HG02870 (cell line): Measurements from ENCODE around the gene MRPL34.

Experiments
- ATAC-seq: cut with Tn5 transposase; IDR thresholded peaks from one replicate; pipeline ENCODE4 v1.9.1; 2021; ENCODE audit warnings: mild to moderate bottlenecking, moderate library complexity; ENCODE audit not compliant: unreplicated experiment

MRPL34 gene

DNA sequence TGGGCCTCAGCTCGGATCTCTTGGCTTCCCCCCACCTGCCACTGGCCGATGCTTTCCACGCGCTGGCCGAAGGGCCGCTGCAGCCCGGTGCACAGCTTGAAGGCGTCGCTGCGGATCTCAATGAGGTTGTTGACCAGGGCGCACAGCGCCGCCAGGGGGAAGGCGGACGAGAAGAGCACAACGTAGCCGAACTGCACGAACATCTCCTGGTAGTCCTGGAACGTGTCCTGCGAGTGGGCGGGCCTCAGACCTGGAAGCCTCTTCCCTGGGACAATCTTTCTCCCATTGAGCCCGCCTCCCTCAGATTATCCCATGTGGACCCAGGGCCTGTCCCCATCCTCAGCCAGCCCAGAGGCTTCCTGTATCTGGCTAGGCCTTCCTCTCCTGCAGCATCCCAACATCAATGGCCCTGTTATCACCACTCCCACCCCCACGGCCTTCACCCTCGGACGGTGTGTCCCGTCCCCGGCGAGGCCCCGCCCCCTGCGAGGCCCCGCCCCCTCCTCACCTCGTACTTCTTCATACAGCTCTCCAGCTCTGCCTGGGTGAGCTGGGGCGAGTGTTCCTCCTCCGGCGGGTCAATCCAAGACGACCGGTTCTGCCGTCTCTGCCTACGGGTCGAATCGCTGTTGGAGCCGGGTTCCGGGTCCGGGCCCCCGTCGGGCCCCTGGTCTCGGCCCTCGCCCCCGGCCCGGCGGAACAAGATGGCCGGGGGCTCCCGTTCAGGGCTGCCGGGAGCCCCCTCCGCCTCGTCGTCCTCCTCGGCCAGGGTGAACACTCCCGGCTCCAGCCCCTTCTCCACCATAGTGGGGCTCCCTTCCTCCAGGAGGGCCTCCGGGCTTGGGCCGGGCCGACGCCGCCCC lies 22.2 kb downstream of the MRPL34 start:
- no peak for ATAC-seq

DNA sequence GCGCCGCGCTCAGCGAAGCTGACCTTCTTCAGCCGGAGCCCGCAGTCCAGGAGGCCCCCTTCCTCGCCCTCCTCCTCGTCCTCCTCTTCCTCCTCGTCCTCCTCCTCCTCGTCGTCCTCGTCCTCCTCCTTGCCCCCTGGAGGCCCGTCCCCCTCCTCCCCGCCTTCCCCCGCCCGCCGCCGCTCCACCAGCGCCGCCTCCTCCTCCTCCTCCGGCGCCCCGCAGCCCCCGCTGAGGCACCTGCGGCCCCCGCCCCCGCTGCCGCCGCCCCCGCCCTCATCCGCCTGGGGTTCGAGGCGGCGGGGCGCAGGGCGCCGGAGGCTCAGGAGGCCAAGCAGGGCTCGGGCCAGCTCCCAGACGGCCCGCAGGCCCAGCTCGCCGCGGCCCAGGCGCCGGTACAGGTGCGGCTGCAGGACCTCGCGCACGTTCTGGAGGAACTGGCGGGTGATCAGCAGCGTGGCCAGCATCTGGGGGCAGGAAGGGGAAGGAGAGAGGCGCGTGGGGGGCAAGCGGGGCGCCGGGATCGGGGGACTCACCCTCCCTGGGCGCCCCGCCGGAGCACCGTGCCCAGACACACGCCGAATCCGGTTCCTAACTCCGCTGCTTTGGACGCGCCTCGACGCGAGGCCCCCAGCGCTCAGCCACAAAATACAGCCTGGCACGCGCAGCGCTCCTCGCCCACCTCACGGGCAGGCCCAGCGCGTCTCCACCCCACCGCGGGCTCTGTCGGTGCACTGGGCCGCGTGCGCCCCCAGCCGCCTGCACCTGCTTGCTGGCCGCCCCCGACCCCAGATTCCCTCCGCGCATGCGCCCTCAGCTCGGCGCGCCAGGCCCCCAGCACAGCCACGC lies 23.1 kb downstream of the MRPL34 start:
- no peak for ATAC-seq

DNA sequence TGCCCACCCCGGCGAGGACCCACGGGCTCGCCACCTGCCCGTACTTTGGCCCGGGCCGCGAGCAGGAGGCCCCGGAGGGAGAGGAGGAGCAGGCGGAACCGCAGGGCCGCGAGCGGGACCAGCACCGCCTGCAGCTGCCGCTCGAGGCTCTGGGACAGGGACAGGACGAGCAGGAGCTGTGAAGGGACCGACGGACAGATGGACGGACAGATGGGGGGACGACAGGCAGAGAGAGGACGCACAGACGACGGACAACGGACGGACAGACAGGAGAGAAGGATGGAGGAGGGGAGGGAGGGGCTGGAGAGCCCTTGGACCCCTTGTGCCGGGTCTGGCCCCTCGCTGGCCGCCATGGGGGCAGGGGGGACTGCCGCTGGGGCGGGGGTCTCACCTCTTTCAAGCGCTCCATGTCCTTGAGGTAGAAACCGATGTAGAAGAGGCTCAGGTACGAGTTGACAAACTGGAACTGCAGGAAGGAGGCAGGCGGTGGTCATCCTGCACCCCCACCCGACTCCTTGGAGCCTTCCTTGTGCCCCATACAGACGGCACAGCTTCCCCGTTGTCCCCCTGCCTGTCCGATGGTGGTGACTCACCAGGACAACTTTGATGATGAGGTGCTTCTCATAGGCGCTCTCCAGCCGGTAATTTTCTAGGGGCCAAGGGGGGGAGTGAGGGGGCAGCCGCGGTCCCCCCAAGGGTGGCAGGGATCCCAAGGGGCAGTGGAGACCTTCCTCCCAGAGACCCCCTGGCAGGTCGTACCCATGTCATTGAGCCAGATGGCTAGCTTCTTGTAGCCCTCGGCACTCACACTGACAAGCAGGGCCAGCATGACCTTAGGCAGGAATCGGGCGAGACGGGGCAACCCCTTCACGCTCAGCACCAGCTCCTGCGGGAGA lies 23.9 kb downstream of the MRPL34 start:
- no peak for ATAC-seq

DNA sequence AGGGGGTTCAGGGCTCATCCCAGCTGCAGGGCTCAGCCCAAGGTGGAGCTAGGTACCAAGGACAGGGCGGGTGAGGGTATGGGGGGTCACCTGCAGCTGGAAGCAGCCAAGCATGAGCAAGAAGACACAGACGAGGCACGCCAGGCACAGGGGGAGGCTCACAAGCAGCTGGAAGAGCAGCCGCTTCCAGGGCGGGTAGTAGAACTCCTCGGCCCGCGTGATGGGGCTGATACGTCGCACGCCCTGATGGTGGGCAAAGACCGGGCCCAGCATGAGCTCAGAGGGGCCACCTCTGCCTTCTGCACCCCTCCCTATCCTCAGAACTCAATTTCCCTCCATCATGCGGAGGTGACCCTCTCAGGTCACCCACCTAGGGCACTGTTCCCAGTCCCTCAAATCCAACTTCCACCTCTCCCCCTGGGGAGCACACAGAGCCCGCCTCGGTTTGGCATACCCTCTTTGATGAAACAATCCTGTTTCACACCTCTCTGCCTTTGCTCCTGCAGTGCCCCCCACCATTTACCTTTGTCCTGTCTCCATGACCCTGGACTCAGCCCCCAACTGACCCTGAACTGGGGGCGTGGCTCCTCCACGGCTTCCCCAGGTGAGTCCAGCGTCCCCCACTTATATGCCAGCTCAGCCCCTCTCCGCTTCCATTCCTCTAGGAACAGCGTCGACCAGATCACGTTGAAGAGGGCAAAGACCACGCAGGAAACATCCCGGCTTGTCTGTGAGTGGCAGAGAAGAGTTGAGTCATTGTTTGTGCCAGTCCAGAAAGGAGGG lies 24.8 kb downstream of the MRPL34 start:
- ATAC-seq = no peak

DNA sequence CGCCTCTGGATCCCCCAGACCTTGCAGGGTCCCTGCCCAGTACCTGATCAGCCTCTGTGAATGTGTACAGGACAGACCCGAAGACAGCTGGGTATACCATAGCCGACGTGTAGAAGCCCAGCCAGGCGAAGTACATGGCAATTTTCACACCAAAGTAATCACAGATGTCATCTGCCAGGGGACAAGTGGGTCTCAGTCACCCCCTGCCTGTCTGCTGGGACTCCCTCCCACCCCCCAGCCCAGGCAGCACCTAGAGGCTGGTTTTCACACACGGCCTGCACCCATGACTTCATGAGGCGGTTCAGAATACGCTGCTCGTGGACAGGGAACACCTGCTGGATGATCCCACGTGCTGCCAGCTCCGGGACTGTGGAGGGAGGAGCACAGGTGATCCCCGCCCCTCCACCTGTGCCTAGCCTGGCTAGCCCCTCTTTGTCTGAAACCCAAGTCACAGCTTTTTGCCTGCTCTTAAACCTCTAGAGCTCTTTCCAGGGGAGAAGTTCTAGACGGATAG lies 25.4 kb downstream of the MRPL34 start:
- ATAC-seq = no peak

DNA sequence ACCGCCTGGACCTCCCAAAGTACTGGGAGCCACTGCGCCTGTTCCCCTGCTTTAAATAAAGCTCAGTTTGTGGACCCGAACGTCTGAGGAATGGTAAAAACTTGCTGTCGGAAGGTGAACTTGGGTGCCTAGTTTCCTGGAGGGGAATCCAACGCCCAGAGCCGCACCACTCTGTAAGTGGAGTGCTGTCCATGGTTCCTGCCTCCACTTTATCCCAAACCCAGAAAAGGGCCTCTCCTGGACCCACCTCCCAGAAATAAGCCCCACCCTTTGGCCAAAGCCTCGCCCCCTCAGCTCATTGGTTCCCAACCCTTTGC lies 26.6 kb downstream of the MRPL34 start:
- ATAC-seq = no peak

DNA sequence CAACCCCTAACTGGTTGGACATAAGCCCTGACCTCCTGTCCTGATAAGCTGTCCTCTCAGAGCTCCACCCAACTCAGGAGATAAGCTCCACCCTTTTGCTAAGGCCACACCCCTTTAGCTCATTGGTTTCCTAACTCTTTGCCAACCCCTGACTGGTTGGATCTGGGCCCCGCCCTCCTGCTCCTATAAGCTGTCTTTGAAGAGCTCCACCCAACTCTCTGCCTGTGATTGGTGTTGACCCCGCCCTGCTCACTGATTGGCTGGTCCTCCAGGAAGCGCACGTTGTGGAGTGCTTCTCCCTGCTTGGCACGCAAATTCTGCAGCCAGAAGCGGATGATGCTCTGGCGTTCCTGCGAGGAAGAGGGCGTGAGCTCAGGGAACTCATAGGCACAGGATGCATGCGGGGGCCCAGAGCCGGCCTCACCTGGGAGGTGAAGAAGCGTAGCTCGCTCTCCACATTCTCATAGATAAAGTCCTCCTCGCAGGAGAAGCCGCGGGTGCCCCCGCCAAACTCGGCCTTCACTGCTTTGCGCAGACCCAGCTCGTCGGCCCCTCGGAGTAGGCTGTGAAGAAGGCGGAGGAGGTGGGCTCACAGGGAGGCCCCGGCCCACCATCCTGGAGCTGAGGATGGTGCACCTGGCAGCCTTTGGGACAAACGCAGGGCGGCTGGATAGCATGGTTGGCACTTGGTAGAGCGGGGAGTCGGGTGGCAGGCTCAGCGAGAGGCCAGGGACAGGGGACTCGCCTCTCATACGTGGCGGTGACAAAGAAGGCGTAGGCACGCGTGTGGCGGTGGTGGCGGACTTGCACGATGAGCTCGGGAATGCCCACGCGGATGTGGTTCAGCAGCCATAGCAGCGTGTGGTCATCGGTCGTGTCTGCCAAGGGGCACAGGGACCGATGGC lies 27.3 kb downstream of the MRPL34 start:
- ATAC-seq = no peak

DNA sequence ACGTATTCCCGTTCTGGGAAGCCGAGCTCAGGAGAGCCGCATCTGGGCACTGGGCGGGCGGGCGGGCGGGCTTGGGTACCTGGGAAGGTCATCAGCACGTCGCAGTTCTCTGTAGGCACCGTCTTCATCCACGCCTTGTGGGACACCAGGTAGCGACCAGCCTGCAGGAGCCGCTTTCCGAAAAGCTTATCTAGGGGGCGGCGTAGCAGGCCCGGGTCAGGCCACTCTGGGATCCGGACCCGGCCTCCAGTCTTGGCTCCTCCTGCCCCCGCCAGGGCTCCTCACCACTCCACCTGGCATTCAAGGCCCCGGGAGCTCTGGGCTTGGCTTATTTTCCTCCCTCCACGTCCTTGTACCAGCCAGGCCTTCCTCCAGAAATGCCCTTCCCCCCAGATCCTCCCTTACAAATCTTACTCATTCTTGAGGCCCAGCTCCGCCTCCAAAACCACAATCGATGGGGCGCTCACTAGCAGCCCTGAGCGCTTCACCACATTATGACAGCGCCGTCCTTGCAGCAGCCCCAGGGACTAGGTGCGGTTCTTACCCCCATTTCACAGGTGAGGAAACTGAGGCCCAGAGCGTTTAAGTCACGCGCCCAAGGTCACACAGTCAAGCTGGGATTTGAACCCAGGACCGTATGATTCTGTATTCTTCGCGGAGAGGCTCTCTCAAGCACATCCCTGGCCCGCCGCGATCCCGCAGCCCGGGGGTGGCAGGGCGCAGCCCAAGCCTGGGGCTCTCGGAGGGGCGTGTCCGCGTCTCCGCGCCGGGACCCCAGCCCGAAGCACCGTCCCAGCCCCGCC lies 28.1 kb downstream of the MRPL34 start:
- no peak for ATAC-seq

DNA sequence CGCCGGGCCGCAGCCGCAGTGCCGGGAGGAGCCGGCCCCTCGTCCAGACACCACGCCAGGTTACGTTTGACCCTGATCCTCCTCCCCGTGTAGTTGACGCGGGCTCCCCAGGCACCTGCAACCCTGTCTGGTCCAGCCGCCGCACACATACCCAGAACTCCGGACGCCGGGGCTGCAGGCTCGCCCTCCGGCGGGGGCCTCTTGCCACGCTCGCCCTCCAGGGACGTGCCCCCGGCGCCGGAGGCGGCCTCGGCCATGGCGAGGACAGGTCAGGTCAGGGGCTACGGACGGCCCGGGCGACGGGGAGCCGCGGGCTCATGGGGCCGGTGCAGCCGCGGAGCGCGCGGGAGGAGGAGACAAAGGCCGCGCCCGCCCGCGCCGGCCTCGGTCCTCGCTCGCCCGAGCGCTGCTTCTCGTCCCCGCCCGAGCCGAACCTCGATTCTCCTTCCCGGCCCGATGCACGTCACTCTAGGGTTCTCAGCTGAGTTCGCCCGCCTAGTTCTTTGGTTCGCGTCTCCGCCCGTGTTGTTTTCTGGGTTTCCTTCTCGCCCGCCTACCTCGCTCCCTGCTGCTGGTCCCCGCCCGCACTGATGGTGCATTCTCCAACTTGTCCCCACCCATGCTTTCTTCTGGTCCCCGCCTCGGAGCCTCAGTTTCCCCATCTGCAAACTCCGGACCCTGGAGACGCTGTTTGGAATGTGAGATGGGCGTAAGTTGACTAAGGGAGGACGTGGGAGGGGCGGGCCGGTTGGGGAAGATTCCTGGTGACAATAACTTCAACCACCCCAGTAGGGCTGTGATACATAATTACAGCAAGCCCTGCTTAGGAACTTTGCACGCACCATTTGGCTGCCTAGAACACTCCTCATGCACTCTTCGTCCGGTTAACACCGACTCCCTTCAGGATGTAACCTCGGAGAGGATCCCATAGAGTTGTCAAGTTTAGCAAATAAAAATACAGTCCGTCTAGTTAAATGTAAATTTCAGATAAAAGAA lies 29.0 kb downstream of the MRPL34 start, which contains the start of gene ANO8:
Gene ANO8 (minus strand): TSS at position 442 of the 996 bp plus-strand sequence. CDS start 185 bp downstream, at position 257.
- ATAC-seq = peak; percentile 33

DNA sequence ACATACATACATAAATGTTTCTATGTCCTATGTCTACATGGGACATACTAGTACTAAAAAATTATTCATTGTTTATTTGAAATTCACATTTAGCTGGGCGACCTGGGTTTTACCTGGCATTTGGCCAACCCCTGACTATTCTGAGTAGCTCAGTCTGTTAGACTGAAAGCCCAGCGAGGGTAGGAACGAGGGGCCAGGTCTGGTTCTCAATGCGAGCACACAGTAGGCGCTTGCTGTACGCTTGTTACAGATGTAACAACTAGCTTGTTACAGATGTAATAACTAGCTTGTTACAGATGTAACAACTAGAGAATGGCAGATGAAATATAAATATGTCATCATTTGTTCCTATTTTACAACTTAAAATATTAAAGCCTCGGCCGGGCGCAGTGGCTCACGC lies 29.9 kb downstream of the MRPL34 start:
- no peak for ATAC-seq

DNA sequence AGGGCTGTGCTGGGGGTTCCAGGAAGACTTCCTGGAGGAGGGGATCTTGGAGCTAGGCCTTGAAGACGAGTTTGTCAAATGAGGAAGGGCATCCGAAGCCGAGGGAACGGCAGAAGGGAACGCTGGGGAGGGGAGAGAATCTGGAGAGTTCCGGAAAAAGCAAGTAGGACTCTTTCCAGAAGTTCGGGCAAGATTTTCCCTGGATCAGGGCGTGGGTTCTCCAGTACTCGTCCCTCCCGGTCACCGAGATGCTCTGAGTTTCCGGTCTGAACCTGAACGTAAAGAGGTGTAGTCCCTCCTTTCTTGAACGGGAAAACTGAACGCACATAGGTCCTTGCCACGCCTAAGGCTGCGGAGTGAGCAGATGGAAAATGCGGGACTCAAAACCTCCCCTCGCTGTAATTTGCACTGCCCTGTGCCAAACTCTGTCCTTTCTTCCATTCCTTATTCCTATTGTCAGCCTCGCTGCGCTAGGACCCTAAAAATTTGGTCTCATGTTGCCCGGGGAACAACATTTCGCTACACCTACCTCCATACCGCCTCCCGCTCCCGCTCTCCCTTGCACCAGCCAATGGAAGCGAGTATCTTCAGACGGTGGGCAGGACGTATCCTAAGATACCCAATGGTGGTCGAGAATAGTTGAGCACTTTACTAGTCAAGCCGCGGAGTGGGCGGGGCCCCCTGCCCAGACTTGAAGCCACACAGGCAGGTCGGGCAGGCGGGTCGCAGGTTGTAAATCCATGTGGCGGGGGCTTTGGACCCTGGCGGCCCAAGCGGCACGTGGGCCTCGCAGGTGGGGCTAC lies 31.4 kb downstream of the MRPL34 start, which contains the start of gene GTPBP3:
Gene GTPBP3 (plus strand): TSS at position 682 of the 803 bp plus-strand sequence. CDS start 59 bp downstream, at position 741.
- ATAC-seq = peak; percentile 78

DNA sequence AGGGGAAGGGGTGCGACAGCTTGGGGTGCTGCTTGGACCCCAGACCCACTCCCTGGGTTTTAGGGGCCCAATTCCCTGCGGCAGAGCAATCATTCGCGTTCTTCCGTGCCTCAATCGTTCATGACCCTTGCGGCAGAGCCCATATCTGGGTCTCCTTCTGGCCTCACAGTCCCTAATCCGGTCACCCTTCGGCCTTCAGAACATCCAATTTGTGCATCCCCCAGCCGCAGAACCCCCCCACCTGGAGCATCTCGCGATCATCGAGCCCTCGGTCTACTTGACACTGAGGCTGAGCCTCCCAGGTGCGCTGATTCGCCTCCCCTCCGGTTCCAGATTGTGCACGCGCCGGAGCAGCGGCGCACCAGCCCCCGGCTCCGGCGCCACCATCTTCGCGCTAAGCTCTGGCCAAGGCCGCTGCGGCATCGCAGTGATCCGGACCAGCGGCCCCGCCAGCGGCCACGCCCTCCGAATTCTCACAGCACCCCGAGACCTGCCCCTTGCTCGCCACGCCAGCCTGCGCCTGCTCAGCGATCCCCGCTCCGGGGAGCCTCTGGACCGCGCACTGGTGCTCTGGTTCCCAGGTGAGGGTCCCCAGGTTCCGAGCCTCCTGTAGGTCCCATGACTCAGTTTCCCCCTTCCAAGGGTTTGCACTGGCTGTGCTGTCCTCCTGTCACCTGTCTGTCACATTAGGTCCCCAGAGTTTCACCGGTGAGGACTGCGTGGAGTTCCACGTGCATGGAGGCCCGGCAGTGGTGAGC lies 32.2 kb downstream of the MRPL34 start:
- ATAC-seq = no peak

DNA sequence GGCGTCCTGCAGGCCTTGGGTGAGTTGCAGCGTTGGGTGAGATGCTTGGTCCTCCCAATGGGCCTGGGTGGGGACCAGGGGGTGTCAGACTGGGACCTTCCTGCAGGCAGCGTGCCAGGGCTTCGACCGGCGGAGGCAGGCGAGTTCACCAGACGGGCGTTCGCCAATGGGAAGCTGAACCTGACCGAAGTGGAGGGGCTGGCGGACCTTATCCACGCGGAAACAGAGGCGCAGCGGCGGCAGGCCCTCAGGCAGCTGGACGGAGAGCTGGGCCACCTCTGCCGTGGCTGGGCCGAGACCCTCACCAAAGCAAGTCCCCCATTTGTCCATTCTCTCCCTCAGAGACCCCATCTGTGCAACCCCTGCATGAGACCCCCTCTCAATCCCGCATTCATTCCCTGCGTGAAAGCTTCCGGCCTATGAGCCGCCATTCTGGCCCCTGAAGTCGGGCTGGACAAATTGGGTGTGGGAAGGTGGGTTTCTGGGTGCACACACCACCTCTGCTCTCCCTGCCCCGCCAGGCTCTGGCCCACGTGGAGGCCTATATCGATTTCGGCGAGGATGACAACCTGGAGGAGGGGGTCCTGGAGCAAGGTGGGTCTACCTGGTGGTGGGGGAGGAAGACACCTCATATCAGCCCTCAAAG lies 32.9 kb downstream of the MRPL34 start:
- ATAC-seq = no peak

DNA sequence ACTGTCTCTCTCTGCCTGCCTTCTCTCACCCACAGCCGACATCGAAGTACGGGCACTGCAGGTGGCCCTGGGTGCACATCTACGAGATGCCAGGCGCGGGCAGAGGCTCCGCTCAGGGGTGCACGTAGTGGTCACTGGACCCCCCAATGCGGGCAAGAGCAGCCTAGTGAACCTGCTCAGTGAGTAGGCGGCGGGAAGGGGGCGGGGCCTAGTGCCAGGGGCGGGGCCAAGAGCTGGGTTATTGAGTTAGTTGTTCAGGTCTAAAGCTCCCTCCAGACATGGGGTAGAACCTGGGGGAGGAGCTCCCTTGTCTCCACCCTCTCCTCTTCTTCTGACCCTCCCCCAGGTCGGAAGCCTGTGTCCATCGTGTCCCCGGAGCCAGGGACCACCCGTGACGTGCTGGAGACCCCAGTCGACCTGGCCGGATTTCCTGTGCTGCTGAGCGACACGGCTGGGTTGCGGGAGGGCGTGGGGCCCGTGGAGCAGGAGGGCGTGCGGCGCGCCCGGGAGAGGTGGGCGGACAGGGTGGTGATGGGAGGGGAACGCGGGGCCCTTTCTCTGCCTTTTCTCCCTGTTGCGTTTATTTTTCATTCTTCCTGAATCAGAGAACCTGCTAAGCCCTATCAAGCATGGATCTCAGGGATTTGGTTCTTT lies 33.5 kb downstream of the MRPL34 start:
- no peak for ATAC-seq
